ENCODE data around the gene STMN3.

Gene STMN3

GRCh38 chr20:63685269-63686026 lies 32.2 kb upstream of the STMN3 start:
- 93% methylated on average over 21 of the region's 21 CpGs for WGBS, 2 experiments
- no peak overlapping the region for H3K4me3 ChIP-seq (ENCODE audit: insufficient read depth, low read depth, low read length)
- no peak overlapping the region for H3K27ac ChIP-seq (ENCODE audit: insufficient read depth, low read depth, low read length, poor library complexity, severe bottlenecking)
- H3K4me1 ChIP-seq (ENCODE audit: control insufficient read depth, insufficient read depth, low read length), result no peaks in the 10 kb centered on the region
- no peaks in the 10 kb centered on the region for H3K9me3 ChIP-seq (ENCODE audit: control insufficient read depth, low read length)
- H3K27me3 ChIP-seq (ENCODE audit: control insufficient read depth, insufficient read depth, low read length, poor library complexity, severe bottlenecking), result no peaks in the 10 kb centered on the region
- no peaks in the 10 kb centered on the region for H3K36me3 ChIP-seq (ENCODE audit: control insufficient read depth, insufficient read depth, low read length)

GRCh38 chr20:63682384-63683139 lies 29.3 kb upstream of the STMN3 start:
- H3K4me1 ChIP-seq (ENCODE audit: control insufficient read depth, insufficient read depth, low read length), result no peaks in the 10 kb centered on the region
- no peak overlapping the region for H3K4me3 ChIP-seq (ENCODE audit: insufficient read depth, low read depth, low read length)
- WGBS, 2 experiments, result 91 to 92% methylated on average over 22 of the region's 22 CpGs
- no peaks in the 10 kb centered on the region for H3K36me3 ChIP-seq (ENCODE audit: control insufficient read depth, insufficient read depth, low read length)
- no peaks in the 10 kb centered on the region for H3K27me3 ChIP-seq (ENCODE audit: control insufficient read depth, insufficient read depth, low read length, poor library complexity, severe bottlenecking)
- H3K9me3 ChIP-seq (ENCODE audit: control insufficient read depth, low read length), result no peaks in the 10 kb centered on the region
- H3K27ac ChIP-seq (ENCODE audit: insufficient read depth, low read depth, low read length, poor library complexity, severe bottlenecking), result no peak overlapping the region

GRCh38 chr20:63681609-63682142 lies 28.5 kb upstream of the STMN3 start:
- Histone ChIP-seq H3K4me3 (ENCODE audit: insufficient read depth, low read depth, low read length) (no peak overlapping the region), H3K27ac (ENCODE audit: insufficient read depth, low read depth, low read length, poor library complexity, severe bottlenecking) (no peak overlapping the region), H3K9me3 (ENCODE audit: control insufficient read depth, low read length) (no peaks in the 10 kb centered on the region), H3K36me3 (ENCODE audit: control insufficient read depth, insufficient read depth, low read length) (no peaks in the 10 kb centered on the region), H3K4me1 (ENCODE audit: control insufficient read depth, insufficient read depth, low read length) (no peaks in the 10 kb centered on the region), H3K27me3 (ENCODE audit: control insufficient read depth, insufficient read depth, low read length, poor library complexity, severe bottlenecking) (no peaks in the 10 kb centered on the region)
- 95% methylated on average over 13 of the region's 13 CpGs for WGBS, 2 experiments

- no peak overlapping the region for H3K27ac ChIP-seq (ENCODE audit: insufficient read depth, low read depth, low read length, poor library complexity, severe bottlenecking)
- H3K27me3 ChIP-seq (ENCODE audit: control insufficient read depth, insufficient read depth, low read length, poor library complexity, severe bottlenecking), result no peaks in the 10 kb centered on the region
- WGBS, 2 experiments, result 95 to 96% methylated on average over 23 of the region's 23 CpGs
- H3K4me1 ChIP-seq (ENCODE audit: control insufficient read depth, insufficient read depth, low read length), result no peaks in the 10 kb centered on the region
- no peaks in the 10 kb centered on the region for H3K9me3 ChIP-seq (ENCODE audit: control insufficient read depth, low read length)
- no peak overlapping the region for H3K4me3 ChIP-seq (ENCODE audit: insufficient read depth, low read depth, low read length)
- H3K36me3 ChIP-seq (ENCODE audit: control insufficient read depth, insufficient read depth, low read length), result no peaks in the 10 kb centered on the region
Measured at GRCh38 chr20:63680857-63681608, 27.8 kb upstream of the STMN3 start.

- Histone ChIP-seq H3K4me1 (ENCODE audit: control insufficient read depth, insufficient read depth, low read length) (no peaks in the 10 kb centered on the region), H3K4me3 (ENCODE audit: insufficient read depth, low read depth, low read length) (no peak overlapping the region), H3K27me3 (ENCODE audit: control insufficient read depth, insufficient read depth, low read length, poor library complexity, severe bottlenecking) (no peaks in the 10 kb centered on the region), H3K9me3 (ENCODE audit: control insufficient read depth, low read length) (no peaks in the 10 kb centered on the region), H3K27ac (ENCODE audit: insufficient read depth, low read depth, low read length, poor library complexity, severe bottlenecking) (no peak overlapping the region), H3K36me3 (ENCODE audit: control insufficient read depth, insufficient read depth, low read length) (no peaks in the 10 kb centered on the region)
- WGBS, 2 experiments, result 91 to 94% methylated on average over 13 of the region's 13 CpGs
Measured at GRCh38 chr20:63680427-63680826, 27.2 kb upstream of the STMN3 start.

GRCh38 chr20:63679799-63680305 lies 26.6 kb upstream of the STMN3 start:
- no peaks in the 10 kb centered on the region for H3K9me3 ChIP-seq (ENCODE audit: control insufficient read depth, low read length)
- H3K27ac ChIP-seq (ENCODE audit: insufficient read depth, low read depth, low read length, poor library complexity, severe bottlenecking), result no peak overlapping the region
- no peaks in the 10 kb centered on the region for H3K36me3 ChIP-seq (ENCODE audit: control insufficient read depth, insufficient read depth, low read length)
- H3K4me3 ChIP-seq (ENCODE audit: insufficient read depth, low read depth, low read length), result no peak overlapping the region
- H3K27me3 ChIP-seq (ENCODE audit: control insufficient read depth, insufficient read depth, low read length, poor library complexity, severe bottlenecking), result no peaks in the 10 kb centered on the region
- WGBS, 2 experiments, result 93 to 95% methylated on average over 19 of the region's 19 CpGs
- no peaks in the 10 kb centered on the region for H3K4me1 ChIP-seq (ENCODE audit: control insufficient read depth, insufficient read depth, low read length)

GRCh38 chr20:63678667-63679465 lies 25.6 kb upstream of the STMN3 start:
- Histone ChIP-seq H3K27ac (ENCODE audit: insufficient read depth, low read depth, low read length, poor library complexity, severe bottlenecking) (no peak overlapping the region), H3K4me1 (ENCODE audit: control insufficient read depth, insufficient read depth, low read length) (no peaks in the 10 kb centered on the region), H3K36me3 (ENCODE audit: control insufficient read depth, insufficient read depth, low read length) (no peaks in the 10 kb centered on the region), H3K4me3 (ENCODE audit: insufficient read depth, low read depth, low read length) (no peak overlapping the region), H3K27me3 (ENCODE audit: control insufficient read depth, insufficient read depth, low read length, poor library complexity, severe bottlenecking) (no peaks in the 10 kb centered on the region), H3K9me3 (ENCODE audit: control insufficient read depth, low read length) (no peaks in the 10 kb centered on the region)
- 91% methylated on average over 38 of the region's 38 CpGs for WGBS, 2 experiments

GRCh38 chr20:63678071-63678470 lies 24.8 kb upstream of the STMN3 start:
- H3K9me3 ChIP-seq (ENCODE audit: control insufficient read depth, low read length), result no peaks in the 10 kb centered on the region
- 91 to 92% methylated on average over 13 of the region's 13 CpGs for WGBS, 2 experiments
- H3K36me3 ChIP-seq (ENCODE audit: control insufficient read depth, insufficient read depth, low read length), result no peaks in the 10 kb centered on the region
- no peaks in the 10 kb centered on the region for H3K27me3 ChIP-seq (ENCODE audit: control insufficient read depth, insufficient read depth, low read length, poor library complexity, severe bottlenecking)
- no peaks in the 10 kb centered on the region for H3K4me1 ChIP-seq (ENCODE audit: control insufficient read depth, insufficient read depth, low read length)
- no peak overlapping the region for H3K4me3 ChIP-seq (ENCODE audit: insufficient read depth, low read depth, low read length)
- no peak overlapping the region for H3K27ac ChIP-seq (ENCODE audit: insufficient read depth, low read depth, low read length, poor library complexity, severe bottlenecking)

- H3K9me3 ChIP-seq (ENCODE audit: control insufficient read depth, low read length), result no peaks in the 10 kb centered on the region
- no peaks in the 10 kb centered on the region for H3K36me3 ChIP-seq (ENCODE audit: control insufficient read depth, insufficient read depth, low read length)
- no peak overlapping the region for H3K4me3 ChIP-seq (ENCODE audit: insufficient read depth, low read depth, low read length)
- no peak overlapping the region for H3K27ac ChIP-seq (ENCODE audit: insufficient read depth, low read depth, low read length, poor library complexity, severe bottlenecking)
- WGBS, 2 experiments, result 95% methylated on average over 20 of the region's 20 CpGs
- no peaks in the 10 kb centered on the region for H3K4me1 ChIP-seq (ENCODE audit: control insufficient read depth, insufficient read depth, low read length)
- H3K27me3 ChIP-seq (ENCODE audit: control insufficient read depth, insufficient read depth, low read length, poor library complexity, severe bottlenecking), result no peaks in the 10 kb centered on the region
Measured at GRCh38 chr20:63675681-63676368, 22.6 kb upstream of the STMN3 start.
